ENCODE measurements around the gene SAMD8.

GRCh38 chr10:75143353-75143752, 31.9 kb downstream of the SAMD8 start:
- TF ChIP-seq GATA2 (IDR thresholded peaks at IDR 0.05; ENCODE audit: low read depth, low read length) (no peak), GATA3 (IDR thresholded peaks at IDR 0.05; ENCODE audit: low read depth, low read length) (no peak)
